Transverse colon (tissue), 4 donors: ENCODE results near the gene DDT. TPM values are rescaled to one million over a fixed set of nuclear protein-coding genes. Genes with fewer than 3 reads are reported as not detected.

Source experiments
- DNase-seq: peaks from one replicate; pipeline ENCODE4 v3.0.0-alpha.2; 2019
- H3K27ac ChIP-seq, 4 donors: fragments of 200-600 bp; sonication (generic); 2 replicates each; pipeline ENCODE4 v1.5.1; 2016 to 2018; ENCODE audit warnings: inconsistent platforms in 4 of 4
- H3K27me3 ChIP-seq: fragments of 200-600 bp; sonication (generic); 2 replicates; pipeline ENCODE4 v1.5.1; 2017; ENCODE audit warnings: inconsistent platforms
- H3K36me3 ChIP-seq, 4 donors: fragments of 200-600 bp; sonication (generic); 2 replicates each; pipeline ENCODE4 v1.5.1; 2017 to 2019; ENCODE audit warnings: inconsistent platforms in 4 of 4
- H3K4me1 ChIP-seq, 4 donors: fragments of 200-600 bp; sonication (generic); 2 replicates each; pipeline ENCODE4 v1.5.1; 2017 to 2020; ENCODE audit warnings: inconsistent platforms in 4 of 4
- H3K4me3 ChIP-seq, 4 donors: fragments of 200-600 bp; sonication (generic); 1 replicate in 1 of 4; 2 replicates in 3 of 4; pipeline versions ENCODE4 v1.5.1 to v1.6.1; 2017 to 2019; ENCODE audit warnings: inconsistent platforms in 4 of 4
- H3K9me3 ChIP-seq, 2 donors: fragments of 200-600 bp; sonication (generic); 2 replicates each; pipeline ENCODE4 v1.5.1; 2017 to 2019; ENCODE audit warnings: inconsistent platforms in 2 of 2
- EP300 ChIP-seq: sonication (generic); formaldehyde crosslinking; IDR thresholded peaks from one replicate; pipeline ENCODE4 v1.6.1; 2017; ENCODE audit warnings: antibody characterized with exemption, low read depth
- POLR2A ChIP-seq: fragments of 450-650 bp; IDR thresholded peaks from one replicate; pipeline ENCODE4 v1.6.1; 2016; ENCODE audit warnings: antibody characterized with exemption, mild to moderate bottlenecking, moderate library complexity
- POLR2AphosphoS5 ChIP-seq, 3 donors: sonication (generic); formaldehyde crosslinking; IDR thresholded peaks; one replicate each; pipeline ENCODE4 v1.6.1; 2016; ENCODE audit warnings: antibody characterized with exemption in 3 of 3
- WGBS, 2 donors: methylation state at CpG; one replicate each; pipeline ENCODE4 v1.1.5; 2018; ENCODE audit warnings: low coverage in 1 of 2; 5-methylcytosine and 5-hydroxymethylcytosine counted together
- in situ Hi-C, 4 donors: fragments of 200-750 bp; cut with MboI; loops; one replicate each; pipeline versions ENCODE4 v1.15.0 to v1.15.1; 2017; ENCODE audit warnings: low sequenced_read_pairs in 3 of 4, low pct_ligation_motif_present in 1 of 4, low pct_unique_long_range_greater_than_20kb in 1 of 4
- intact Hi-C: fragments of 100-400 bp; cut with DNase I; formaldehyde crosslinking; loops from one replicate; pipeline ENCODE4 v1.15.1; 2023; ENCODE audit warnings: low total_unique reads
- total RNA-seq, 4 donors: library from RNA; depleted of rRNA; stranded (reverse); fragments of >200 nt; gene quantifications; one replicate each; pipeline ENCODE4 v1.1.0, GENCODE V29; 2016
- TF ChIP-seq, protein P1 (sequence below), 5 experiments: fragments of 200-600 bp in 3 of 5; fragments of 450-650 bp in 2 of 5; sonication (generic) in 3 of 5; IDR thresholded peaks; 1 replicate in 2 of 5; 2 replicates in 3 of 5; pipeline ENCODE4 v1.5.1; 2016 to 2017; ENCODE audit warnings: antibody characterized with exemption in 5 of 5, inconsistent platforms in 3 of 5, mild to moderate bottlenecking in 2 of 5, moderate library complexity in 1 of 5

Gene DDT
- total RNA-seq, 4 donors from 2014 or later, result 157 to 267 (median 197) TPM

- no peaks in the 10 kb centered on the region for H3K27me3 ChIP-seq
- 93 to 95% methylated on average over 2 of the region's 2 CpGs for WGBS, 2 donors
- TF ChIP-seq POLR2AphosphoS5 (IDR thresholded peaks at IDR 0.05) (no peak), EP300 (no peak), POLR2A (no peak)
- TF ChIP-seq, protein P1, sequence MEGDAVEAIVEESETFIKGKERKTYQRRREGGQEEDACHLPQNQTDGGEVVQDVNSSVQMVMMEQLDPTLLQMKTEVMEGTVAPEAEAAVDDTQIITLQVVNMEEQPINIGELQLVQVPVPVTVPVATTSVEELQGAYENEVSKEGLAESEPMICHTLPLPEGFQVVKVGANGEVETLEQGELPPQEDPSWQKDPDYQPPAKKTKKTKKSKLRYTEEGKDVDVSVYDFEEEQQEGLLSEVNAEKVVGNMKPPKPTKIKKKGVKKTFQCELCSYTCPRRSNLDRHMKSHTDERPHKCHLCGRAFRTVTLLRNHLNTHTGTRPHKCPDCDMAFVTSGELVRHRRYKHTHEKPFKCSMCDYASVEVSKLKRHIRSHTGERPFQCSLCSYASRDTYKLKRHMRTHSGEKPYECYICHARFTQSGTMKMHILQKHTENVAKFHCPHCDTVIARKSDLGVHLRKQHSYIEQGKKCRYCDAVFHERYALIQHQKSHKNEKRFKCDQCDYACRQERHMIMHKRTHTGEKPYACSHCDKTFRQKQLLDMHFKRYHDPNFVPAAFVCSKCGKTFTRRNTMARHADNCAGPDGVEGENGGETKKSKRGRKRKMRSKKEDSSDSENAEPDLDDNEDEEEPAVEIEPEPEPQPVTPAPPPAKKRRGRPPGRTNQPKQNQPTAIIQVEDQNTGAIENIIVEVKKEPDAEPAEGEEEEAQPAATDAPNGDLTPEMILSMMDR (IDR thresholded peaks at IDR 0.05), result no peak
- intact Hi-C loops (no loop called here), in situ Hi-C loops (no loop called here)
- H3K4me3 ChIP-seq, result no peak overlapping the region
- DNase-seq, result no peak
- no peaks in the 10 kb centered on the region for H3K9me3 ChIP-seq
- H3K27ac ChIP-seq, result peak overlapping the region in 1 of 4 donors; percentile 94
- H3K36me3 ChIP-seq, result no peaks in the 10 kb centered on the region
- H3K4me1 ChIP-seq, result peaks cover 8 to 19% (median 12%) of the 10 kb centered on the region in 4 donors
Observed at GRCh38 chr22:24010018-24010391, 35.8 kb upstream of the DDT start.

- Histone ChIP-seq H3K9me3 (no peaks in the 10 kb centered on the region), H3K4me1 (peaks cover 8 to 19% (median 12%) of the 10 kb centered on the region in 4 donors), H3K27ac (no peak overlapping the region), H3K4me3 (no peak overlapping the region), H3K27me3 (no peaks in the 10 kb centered on the region), H3K36me3 (no peaks in the 10 kb centered on the region)
- WGBS, 2 donors, result 87 to 97% methylated on average over 5 to 7 of the region's 7 CpGs
- TF ChIP-seq, protein P1 (IDR thresholded peaks at IDR 0.05), result no peak
- TF ChIP-seq POLR2A (no peak), POLR2AphosphoS5 (IDR thresholded peaks at IDR 0.05) (no peak), EP300 (no peak)
- in situ Hi-C loops, result no loop called here
- intact Hi-C loops, result no loop called here
- DNase-seq, result no peak
Observed at GRCh38 chr22:24009227-24010017, 35.2 kb upstream of the DDT start.

DNA sequence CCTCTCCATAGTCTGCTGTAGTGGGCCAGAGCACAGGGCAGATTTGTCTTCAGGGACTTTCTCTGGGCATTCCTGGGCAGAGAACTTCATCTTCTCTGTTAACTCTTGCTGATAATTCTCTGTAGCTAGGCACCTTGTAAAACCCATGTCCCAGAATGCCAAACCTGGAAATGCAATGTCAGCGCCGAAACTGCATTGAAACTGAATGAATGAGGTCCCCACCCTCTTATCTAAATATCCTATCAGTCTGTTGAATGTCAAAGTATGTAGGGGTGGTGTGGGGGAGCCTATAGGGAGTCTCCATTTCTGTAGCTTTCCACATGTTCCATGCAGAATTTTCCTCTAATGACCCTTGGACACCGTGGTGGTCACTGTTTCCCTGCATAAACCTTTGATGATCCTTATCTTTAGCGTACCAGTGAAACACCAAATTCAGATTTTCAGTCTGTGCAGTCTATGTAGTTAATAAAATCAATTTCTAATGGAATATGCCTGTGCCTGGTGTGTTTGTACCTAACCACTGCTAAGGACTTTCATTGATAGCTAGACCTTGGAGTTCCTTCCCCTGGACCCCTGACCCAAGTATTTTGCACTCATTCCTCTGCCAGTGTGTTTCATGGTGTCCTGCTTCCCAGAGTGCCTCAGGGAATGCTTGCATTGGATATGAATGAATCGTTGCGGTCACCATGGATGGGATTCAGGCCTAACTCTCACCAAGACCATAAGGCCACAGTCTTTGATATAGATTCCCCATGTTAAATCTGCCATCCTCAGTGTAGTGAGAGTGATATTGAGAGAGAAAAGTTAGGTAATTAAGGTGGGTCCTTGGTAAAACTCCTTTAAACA is 34.4 kb upstream of the DDT start:
- H3K4me1 ChIP-seq, result peaks cover 8 to 17% (median 12%) of the 10 kb centered on the region in 4 donors
- no peak for TF ChIP-seq POLR2A
- TF ChIP-seq EP300, result no peak
- TF ChIP-seq, protein P1 (IDR thresholded peaks at IDR 0.05), result no peak
- TF ChIP-seq POLR2AphosphoS5 (IDR thresholded peaks at IDR 0.05), result no peak
- intact Hi-C loops, result no loop called here
- no peak for DNase-seq
- no peak overlapping the region for H3K27ac ChIP-seq
- WGBS, 2 donors, result 63 to 85% methylated on average over 3 to 6 of the region's 6 CpGs
- H3K9me3 ChIP-seq, result no peaks in the 10 kb centered on the region
- no peak overlapping the region for H3K4me3 ChIP-seq
- in situ Hi-C loops, result no loop called here
- H3K36me3 ChIP-seq, result no peaks in the 10 kb centered on the region
- no peaks in the 10 kb centered on the region for H3K27me3 ChIP-seq

- 70% methylated on average over 1 of the region's 1 CpG; no CpG with 5 or more reads in 1 of the 2 donors for WGBS, 2 donors
Observed at GRCh38 chr22:24008022-24008283, 33.7 kb upstream of the DDT start.

More at GRCh38 chr22:24008022-24008283, 33.7 kb upstream of the DDT start:
- TF ChIP-seq EP300 (no peak), POLR2A (no peak), POLR2AphosphoS5 (IDR thresholded peaks at IDR 0.05) (no peak)
- TF ChIP-seq, protein P1 (IDR thresholded peaks at IDR 0.05), result no peak
- H3K4me1 ChIP-seq, result peaks cover 8 to 13% (median 11%) of the 10 kb centered on the region in 4 donors
- intact Hi-C loops, result no loop called here
- H3K27ac ChIP-seq, result no peak overlapping the region
- no peak overlapping the region for H3K4me3 ChIP-seq
- no peak for DNase-seq
- no peaks in the 10 kb centered on the region for H3K27me3 ChIP-seq
- in situ Hi-C loops, result no loop called here
- no peaks in the 10 kb centered on the region for H3K9me3 ChIP-seq
- H3K36me3 ChIP-seq, result no peaks in the 10 kb centered on the region
